Measurements from ENCODE around the gene PSPC1.

- TF ChIP-seq ZFP30 (CRISPR knock-in tag; IDR thresholded peaks at IDR 0.05) (no peak), POU6F1 (CRISPR knock-in tag; IDR thresholded peaks at IDR 0.05; ENCODE audit: borderline replicate concordance, low read depth) (no peak), CREB5 (CRISPR knock-in tag; IDR thresholded peaks at IDR 0.05; ENCODE audit: low read depth) (no peak), ZFP3 (CRISPR knock-in tag; IDR thresholded peaks at IDR 0.05) (no peak), PATZ1 (CRISPR knock-in tag; IDR thresholded peaks at IDR 0.05; ENCODE audit: borderline replicate concordance) (no peak), CSDC2 (CRISPR knock-in tag; IDR thresholded peaks at IDR 0.05) (no peak), OSR1 (CRISPR knock-in tag; IDR thresholded peaks at IDR 0.05) (no peak)
Measured at GRCh38 chr13:19680751-19681150, 102.0 kb downstream of the PSPC1 start.

Measured in SK-N-SH treated with all-trans-retinoic acid at 6 μM for 48 hours (cell line).